GM13976 (cell line): Measurements from ENCODE around the gene PEAR1.

Experiments used
- DNase-seq: peaks from one replicate; pipeline ENCODE4 v3.0.0; 2012; ENCODE audit warnings: low spot score
- in situ Hi-C: fragments of 300-500 bp; cut with MboI; formaldehyde crosslinking; loops from one replicate; pipeline ENCODE4 v1.12.0; 2022; ENCODE audit warnings: low sequenced_read_pairs, mixed read lengths, inconsistent platforms; ENCODE audit not compliant: unreplicated experiment
- TF ChIP-seq, protein P1 (sequence below): IDR thresholded peaks from 2 replicates; pipeline ENCODE4 v1.5.1; 2012; ENCODE audit warnings: borderline replicate concordance, mild to moderate bottlenecking; ENCODE audit not compliant: insufficient read depth; ENCODE audit errors: extremely low read depth, missing control alignments, control extremely low read depth

Gene PEAR1

DNA sequence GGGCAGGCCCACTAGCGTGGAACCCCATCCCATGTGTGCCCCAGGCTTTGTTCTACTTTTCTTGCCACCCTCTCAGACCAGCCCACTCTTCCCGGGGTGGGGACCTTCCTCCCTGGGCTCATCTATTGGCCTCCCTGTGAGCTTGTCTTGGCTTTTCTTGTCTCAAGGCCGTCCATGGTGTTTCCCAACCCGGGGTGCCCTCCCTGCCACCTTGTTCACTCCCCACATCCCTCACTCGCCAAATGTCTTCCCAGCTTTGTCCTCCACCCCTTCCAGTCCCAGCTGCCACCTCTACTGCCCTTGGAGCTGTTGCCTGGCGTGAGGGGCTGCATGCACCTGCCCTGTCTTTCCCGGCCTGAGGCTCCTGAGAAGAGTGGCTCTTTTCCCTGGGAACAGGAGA is 45.3 kb downstream of the PEAR1 start:
- DNase-seq: no peak
- TF ChIP-seq, protein P1, sequence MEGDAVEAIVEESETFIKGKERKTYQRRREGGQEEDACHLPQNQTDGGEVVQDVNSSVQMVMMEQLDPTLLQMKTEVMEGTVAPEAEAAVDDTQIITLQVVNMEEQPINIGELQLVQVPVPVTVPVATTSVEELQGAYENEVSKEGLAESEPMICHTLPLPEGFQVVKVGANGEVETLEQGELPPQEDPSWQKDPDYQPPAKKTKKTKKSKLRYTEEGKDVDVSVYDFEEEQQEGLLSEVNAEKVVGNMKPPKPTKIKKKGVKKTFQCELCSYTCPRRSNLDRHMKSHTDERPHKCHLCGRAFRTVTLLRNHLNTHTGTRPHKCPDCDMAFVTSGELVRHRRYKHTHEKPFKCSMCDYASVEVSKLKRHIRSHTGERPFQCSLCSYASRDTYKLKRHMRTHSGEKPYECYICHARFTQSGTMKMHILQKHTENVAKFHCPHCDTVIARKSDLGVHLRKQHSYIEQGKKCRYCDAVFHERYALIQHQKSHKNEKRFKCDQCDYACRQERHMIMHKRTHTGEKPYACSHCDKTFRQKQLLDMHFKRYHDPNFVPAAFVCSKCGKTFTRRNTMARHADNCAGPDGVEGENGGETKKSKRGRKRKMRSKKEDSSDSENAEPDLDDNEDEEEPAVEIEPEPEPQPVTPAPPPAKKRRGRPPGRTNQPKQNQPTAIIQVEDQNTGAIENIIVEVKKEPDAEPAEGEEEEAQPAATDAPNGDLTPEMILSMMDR: no peak
- in situ Hi-C loops: no loop called here

DNA sequence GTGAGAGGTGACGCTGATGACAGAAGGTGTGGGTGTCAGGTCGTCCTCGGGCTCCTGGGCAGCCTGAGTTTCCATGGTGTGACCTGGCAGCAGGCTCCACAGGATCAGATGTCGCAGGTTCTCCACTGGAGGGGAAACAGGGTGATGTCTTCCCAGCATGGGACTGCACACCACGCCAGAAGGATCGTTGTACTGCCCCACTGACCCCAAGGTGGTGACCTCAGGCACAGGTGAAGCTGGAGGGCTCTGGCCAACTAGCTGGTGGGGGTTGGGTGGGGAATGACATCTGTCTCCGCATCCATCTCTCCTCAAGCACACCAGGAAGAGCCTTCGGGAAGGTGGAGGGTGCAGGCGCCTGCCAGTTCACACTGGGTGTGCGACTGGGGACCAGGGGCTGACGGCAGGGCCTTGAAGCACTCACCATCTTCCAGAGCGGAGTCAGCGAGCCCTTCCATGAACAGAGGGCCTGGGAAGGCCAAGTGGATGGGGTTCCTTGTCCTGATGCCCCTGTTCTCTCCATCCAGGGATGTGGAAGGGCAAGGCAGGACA is 46.3 kb downstream of the PEAR1 start:
- in situ Hi-C loops: no loop called here
- TF ChIP-seq, protein P1: no peak
- DNase-seq: no peak

DNA sequence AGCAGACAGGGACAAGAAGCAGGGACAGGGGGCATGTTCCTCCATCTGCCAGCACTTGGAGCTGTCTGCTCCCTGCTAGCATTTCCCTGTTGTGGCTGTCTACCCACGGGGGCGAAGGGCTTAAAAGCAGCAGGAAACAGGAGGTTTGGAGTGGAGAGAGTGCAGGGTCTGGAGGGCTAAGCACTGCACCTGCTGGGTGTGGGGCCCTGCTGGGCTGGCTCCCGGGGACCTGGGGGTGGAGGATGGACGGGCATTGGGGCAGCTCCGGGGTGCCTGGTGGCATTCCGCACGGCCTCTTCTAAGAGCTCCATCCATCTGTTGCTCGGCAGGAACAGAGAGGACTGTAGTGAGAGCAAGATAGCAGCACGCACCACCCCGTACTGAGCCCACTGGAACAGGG is 48.2 kb downstream of the PEAR1 start:
- no peak for DNase-seq
- in situ Hi-C loops: no loop called here
- TF ChIP-seq, protein P1: no peak

DNA sequence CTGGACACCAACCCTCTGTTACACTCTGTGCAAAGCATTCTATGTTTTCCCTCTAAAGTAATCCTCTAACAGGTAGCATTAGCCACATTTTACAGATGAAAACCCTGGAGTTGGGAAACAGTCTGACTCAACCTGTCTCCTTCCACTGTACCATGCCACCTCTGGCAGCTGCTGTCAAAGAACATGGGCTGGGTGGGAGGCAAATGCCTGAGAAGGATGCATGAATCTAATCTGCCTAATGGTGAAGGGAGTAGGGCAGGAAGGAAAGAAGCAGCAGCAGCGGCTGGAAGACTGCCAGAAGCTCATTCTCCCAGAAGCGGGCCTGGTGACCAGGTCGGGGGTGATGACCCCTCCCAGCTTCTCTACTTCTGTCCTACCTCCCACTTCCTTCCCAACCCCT is 48.7 kb downstream of the PEAR1 start:
- TF ChIP-seq, protein P1: no peak

DNA sequence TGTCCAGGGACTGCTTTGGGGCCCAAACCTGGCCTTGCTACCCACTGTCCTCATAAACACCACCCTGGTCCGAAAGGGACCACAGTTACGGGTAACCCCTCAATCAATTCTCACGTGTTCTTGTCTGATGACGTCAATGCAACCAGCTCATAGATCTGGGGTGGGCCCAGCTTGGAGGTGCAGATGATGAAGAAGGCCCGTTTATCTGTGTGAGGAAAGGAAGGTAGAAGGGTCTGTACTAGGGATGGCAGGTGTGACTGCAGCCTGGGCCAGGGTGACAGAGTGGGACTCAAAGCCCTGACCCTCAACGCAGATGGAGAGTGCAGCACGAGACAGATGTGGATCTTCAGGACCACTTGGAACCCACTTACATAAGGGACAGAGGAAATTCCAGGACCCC is 49.1 kb downstream of the PEAR1 start:
- in situ Hi-C loops: no loop called here
- TF ChIP-seq, protein P1: no peak

More for the DNA sequence above, 48.7 kb downstream of the PEAR1 start:
- no peak for DNase-seq
- in situ Hi-C loops: no loop called here

DNA sequence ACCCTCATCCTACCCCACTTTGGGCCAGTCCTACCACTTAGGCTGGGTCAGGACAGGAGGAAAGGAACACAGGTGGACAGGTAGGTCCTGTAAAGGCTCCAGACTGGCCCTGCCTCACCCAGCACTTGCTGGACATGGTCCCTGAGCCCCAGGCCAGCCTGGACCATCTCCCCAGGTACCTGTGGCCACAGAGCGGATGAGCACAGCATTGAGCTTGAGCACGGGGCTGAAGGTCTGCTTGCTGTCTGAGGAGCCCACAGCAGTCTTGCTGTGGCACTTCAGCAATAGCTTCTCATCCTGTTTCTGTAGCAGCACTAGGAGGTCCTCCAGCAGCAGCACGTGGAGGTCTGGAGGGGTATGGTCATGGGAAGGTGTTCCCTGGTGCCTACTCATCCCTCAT is 50.2 kb downstream of the PEAR1 start:
- in situ Hi-C loops: no loop called here
- DNase-seq: no peak
- TF ChIP-seq, protein P1: no peak

More for the DNA sequence above, 49.1 kb downstream of the PEAR1 start:
- no peak for DNase-seq

DNA sequence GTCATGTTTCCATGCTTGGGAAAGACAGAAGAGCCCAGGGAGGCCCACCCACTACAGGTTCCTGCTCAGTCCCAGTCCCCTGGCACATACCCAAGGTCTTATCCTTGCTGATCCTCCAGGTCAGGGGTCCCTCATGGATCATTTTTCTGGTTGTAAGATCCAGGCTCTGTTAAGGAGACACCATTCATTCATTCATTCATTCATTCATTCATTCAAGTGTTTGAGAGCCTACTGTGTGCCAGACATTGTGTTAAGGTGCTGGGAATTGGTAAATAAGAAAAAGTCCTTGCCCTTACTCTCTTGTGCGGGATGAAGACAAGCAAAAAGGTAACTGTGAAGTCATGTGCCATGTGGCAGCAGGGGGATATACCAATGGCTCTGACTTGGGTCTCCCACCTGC is 50.8 kb downstream of the PEAR1 start:
- TF ChIP-seq, protein P1: no peak
- in situ Hi-C loops: no loop called here
- DNase-seq: no peak
